Measurements from ENCODE around the gene DNMT3B.
"Not testable (repeated sequence)": the region's sequence is repeated elsewhere in the genome, so short reads cannot be mapped to it uniquely, and the experiment has no call there.

DNMT3B gene

DNA sequence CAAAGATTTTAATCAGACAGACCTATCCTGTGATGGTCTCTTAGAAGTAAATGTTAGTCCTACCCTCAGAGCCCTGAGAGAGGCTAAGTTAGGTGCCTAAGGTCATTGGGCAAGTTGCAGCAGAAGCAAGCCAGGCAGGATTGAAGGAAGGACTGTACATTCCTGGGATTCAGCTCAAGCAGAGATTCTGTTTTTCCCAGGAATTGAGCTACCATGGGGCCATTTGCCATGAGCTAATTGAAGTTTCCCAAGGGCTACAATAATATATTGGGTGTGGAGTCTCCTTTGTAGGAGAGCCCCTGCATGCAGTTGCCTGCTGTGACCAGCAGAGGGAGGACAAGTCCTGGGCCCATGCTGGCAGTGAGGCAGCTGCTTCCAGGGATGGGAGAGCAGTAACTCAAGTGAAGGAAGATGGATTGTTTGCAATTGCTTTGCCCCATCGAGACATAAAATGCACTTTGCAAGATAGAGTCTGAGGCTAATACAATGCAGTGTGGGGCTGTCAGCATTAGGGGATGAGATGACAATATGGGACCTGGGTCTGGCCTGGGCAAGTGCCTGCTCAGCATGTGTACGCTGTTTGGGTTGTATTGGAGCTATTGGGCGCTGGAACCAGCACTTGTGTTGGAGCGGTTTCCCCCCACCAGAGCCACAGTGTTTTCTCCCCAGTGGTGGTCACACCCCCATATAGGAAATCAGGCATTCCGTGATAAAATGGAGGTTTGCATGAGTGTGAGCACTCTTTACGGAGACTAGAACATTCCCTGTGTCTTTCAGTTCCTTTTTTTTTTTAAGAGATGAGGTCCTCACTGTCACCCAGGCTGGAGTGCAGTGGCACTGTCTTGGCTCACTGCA, 27.9 kb downstream of the DNMT3B start:
- DNase-seq (ENCODE audit: insufficient read length, low spot score) (peak; percentile 92), FAIRE-seq (peak; percentile 86)

DNA sequence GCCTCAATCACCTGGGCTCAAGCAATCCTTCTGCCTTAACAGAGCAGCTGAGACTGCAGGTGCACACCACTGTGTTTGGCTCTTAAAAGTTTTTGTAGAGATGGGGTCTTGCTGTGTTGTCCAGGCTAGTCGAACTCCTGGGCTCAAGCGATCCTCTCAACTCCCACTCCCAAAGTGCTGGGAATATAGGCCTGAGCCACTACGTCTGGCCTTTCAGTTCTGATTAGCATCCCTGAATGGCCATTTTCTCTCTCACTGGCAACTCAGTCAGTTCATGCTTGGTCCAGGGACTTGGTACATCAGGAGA, 28.5 kb downstream of the DNMT3B start:
- FAIRE-seq = no peak
- DNase-seq (ENCODE audit: insufficient read length, low spot score) = no peak

DNA sequence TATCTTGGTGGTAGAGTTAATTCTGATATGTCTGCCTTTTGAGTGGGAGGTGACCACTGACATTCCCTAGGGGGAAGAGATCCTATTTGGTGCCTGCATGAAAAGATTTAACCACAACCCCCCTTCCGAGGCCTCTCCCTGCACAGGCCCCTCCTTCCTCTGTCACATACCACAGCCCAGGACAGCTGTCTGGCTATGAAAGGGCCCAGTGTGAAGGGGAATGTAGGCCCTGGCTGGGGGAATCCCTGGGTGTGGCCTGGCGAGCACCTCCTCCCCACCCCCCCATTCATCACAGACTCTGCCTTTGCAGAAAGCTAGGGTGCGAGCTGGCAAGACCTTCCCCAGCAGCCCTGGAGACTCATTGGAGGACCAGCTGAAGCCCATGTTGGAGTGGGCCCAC, 30.1 kb downstream of the DNMT3B start:
- no peak for FAIRE-seq

DNA sequence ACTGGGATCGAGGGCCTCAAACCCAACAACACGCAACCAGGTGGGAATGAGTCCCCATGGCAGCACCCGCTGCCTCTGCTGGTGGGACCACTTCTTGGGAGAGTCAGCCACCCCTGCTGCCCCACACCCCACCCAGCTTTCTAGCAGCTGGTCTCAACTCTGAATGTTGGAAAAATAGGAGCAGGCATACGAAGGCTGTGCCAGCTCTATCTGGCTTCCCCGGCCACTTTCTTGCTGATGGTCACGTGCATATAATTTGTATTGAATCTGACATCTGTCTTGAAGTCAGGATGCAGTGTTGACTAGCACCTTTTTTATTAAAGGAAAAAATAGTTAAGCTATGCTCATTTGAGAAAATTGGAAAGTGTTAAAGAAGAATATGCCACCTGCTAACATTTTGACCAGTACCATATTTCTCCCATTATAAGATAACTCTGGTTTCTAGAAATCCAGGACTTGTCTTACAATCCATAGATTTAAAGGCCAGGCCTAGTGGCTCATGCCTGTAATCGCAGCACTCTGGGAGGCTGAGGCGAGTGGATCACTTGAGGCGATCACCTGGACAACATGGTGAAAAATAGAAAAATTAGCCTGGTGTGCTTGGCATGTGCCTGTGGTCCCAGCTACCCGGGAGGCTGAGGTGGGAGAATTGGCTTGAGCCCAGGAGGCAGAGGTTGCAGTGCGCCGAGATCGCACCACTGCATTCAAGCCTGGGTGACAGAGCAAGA, 30.7 kb downstream of the DNMT3B start:
- FAIRE-seq = no peak

More for the DNA sequence above, 30.1 kb downstream of the DNMT3B start:
- peak; percentile 44 for DNase-seq (ENCODE audit: insufficient read length, low spot score)

DNA sequence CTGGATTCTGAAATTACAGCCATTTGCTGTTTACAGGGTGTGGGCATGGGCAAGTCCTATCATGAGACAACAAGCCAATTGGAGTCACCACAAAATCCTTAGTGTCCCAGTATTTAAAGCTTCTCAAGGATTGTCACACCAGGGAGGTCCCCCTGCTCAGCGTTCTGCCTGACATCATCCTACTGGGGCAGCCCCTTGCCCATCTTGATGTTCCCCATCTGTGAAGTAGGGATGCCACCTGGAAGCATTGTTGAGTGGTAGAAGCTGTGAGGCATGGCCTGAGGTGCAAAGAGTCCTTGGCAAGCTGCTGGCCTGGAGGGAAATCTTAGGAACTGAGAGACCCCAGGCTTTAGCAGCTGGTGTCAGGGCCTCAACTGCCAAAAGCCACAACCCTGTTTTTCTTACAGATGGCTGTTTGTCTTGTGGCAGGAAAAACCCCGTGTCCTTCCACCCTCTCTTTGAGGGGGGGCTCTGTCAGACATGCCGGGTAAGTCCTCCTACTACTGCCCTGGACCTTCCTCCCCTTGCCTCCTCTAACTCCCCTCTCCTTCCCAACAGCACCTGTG, 34.3 kb downstream of the DNMT3B start:
- DNase-seq (ENCODE audit: insufficient read length, low spot score) (no peak), FAIRE-seq (no peak)

More for the DNA sequence above, 30.7 kb downstream of the DNMT3B start:
- DNase-seq (ENCODE audit: insufficient read length, low spot score) = no peak

DNA sequence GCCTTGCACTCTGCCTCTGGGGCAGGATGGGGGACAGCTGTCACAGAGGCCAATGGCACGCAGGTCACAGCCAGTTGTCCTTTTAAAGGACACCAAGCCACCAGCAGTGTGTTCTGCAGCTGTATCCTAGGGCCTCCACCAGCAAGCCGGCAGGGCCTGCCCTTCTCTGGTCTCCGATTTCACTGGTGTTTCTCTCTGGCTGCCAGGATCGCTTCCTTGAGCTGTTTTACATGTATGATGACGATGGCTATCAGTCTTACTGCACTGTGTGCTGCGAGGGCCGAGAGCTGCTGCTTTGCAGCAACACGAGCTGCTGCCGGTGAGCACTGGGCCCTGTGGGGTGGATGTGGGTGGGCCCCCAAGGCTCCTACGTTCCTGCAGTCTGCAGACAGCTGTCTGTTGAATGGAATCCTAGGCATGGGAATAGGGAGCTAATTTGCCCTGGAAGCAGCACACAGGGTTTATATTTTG, 34.8 kb downstream of the DNMT3B start:
- no peak for DNase-seq (ENCODE audit: insufficient read length, low spot score)
- no peak for FAIRE-seq

DNA sequence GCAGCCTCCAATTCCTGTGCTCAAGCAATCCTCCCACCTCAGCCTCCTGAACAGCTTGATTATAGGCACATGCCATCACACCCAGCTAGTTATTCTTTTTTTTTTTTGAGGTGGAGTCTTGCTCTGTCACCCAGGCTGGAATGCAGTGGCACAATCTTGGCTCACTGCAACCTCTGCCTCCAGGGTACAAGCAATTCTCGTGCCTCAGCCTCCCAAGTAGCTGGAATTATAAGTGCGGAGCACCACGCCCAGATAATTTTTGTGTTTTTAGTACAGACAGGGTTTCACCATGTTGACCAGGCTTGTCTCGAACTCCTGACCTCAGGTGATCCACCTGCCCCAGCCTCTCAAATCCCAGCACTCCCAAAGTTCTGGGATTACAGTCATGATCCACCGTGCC, 35.4 kb downstream of the DNMT3B start:
- FAIRE-seq; DNase-seq (ENCODE audit: insufficient read length, low spot score): not testable (repeated sequence)

DNA sequence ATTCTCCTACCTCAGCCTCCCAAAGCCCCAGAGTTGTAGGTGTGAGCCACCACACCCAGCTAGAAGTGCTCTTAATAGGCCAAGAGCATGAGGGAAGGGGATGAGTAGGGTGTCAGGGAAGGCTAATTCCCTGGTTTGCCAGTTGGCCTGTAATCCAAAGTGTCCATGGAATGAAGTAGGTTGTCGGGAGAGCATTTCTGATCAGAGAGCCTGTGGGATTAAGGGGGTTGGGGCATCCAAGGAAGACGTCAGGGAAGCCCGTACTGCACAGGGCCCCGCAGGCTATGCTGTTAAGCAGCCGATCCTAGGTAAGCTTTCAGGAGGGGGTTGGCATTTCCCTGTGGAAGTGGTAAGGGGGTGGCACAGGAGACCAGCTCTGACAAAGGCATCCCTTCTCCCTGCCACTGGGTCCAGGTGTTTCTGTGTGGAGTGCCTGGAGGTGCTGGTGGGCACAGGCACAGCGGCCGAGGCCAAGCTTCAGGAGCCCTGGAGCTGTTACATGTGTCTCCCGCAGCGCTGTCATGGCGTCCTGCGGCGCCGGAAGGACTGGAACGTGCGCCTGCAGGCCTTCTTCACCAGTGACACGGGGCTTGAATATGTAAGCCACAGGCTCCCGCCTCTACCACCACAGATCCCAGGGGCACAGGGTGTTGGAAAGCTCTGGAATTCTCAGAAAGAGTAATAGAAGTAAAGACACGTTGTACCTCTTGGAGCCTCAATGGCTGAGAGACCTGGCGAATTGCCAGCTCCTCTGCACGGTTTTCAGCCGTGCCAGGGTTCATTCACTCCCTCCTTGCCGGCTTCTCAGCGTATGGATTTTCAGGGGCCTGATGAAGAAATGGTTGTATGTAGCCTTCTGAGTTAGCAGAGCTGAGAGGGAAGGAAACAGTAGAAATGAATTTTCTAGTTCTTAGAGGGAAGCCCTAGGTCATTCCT, 36.1 kb downstream of the DNMT3B start:
- FAIRE-seq (no peak), DNase-seq (ENCODE audit: insufficient read length, low spot score) (no peak)

DNA sequence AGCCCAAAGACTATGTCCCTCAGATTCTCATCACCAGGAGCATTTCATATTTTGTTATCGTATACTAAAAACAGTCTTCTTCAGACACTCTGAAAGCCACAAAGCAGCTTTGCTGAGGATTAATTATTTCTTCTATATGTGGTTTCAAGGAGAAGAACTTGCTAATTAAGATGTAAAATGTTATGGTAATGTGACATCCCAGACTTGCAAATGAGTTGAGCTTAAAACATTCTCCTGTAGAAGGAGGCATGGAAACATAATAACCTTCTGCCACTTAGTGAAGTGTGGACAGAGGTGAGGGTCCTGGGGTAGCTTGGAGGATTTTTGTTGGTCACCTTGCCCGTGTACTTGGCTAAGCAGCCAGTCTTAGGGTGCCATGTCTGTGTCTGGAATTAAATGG, 40.9 kb downstream of the DNMT3B start:
- FAIRE-seq (no peak), DNase-seq (ENCODE audit: insufficient read length, low spot score) (no peak)

DNA sequence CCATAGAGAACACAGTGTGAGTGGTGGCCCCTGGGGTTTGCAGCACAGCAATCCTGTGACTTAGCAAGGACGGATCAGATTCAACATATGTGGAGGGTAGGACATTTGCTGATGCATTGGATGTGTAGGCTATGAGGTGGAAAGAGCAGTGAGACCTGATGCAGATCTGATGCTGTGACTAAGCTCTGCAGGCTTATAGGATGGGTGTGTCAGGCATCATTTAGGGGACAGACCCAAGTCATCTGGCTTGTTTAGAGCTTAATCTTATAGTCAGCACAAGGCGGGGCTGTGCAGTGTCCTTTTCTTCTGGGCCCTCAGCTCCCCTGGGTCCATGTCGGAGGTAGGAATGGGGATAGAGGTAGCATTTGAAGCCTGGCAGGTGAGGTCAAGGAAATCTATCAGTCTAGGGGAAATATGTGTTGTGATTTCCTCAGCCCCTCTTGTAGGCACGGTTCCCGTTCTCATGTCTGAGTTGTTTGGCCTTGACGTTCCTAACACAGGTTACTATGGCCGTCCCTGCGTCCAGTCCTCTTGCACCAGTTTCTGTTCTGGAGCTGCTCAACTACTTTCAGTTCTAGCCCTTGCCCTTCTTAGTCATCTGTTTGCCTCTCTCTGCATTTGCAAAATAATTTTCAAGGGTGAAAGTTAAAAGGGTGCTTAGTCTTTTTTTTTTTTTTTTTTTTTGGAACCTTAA, 42.0 kb downstream of the DNMT3B start:
- DNase-seq (ENCODE audit: insufficient read length, low spot score) (no peak), FAIRE-seq (peak; percentile 64)

DNA sequence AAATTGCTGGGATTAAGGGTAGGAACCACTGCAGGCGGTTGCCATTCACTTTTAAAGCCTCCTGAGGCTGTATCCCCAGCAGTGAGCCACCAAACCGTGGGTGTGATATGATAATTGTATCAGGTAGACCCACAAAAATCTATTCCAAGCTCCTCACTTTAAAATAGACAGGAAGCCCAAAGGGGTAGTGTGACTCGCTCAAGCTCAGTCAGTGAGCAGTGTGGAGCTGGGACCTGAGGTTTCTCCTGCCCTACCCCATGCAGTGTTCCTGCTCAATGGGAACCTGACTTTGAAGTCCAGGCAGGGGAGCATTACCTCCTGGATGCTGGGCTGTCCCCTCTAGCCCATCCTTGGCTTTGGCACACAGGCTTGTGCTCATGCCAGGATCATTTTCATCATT, 42.6 kb downstream of the DNMT3B start:
- FAIRE-seq = no peak
- no peak for DNase-seq (ENCODE audit: insufficient read length, low spot score)

DNA sequence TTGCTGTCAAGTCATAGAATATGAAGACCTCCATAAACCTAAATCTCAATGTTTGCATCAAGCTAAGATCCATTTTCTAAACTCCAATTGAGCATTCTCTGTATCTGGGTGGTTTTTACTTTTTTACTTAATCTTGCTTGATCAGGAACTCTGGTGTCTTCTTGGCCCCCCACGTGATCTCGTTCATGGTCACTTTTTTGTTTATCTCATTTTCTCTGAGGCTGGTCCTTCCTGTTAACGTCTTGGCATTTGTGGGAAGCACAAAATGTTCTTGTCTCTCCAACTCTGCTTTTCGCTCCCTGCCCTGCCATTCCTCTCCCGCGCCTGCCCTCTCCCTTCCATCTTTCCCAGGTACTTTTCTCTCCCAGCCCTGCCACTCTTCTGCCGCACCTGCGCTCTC, 43.5 kb downstream of the DNMT3B start:
- DNase-seq (ENCODE audit: insufficient read length, low spot score) (no peak), FAIRE-seq (no peak)

DNA sequence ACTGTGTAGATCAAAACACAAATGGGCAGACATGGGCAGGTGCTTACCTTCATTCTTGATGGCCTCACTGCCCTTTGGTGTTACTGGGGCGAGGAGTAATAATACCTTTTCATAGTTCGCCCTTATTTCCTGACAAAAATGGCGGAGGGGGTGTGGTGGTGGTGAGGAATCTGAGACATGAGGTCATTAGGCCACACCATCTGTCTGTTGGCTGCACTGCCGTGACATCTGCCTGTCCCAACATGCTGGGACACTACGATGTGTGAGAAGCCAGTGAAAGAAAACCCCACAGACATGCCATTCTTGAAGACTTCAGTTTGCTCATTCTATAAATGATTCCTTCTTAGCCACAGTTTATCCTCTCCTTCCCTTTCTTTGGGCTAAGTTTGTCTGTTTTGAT, 44.2 kb downstream of the DNMT3B start:
- DNase-seq (ENCODE audit: insufficient read length, low spot score) (no peak), FAIRE-seq (no peak)

DNA sequence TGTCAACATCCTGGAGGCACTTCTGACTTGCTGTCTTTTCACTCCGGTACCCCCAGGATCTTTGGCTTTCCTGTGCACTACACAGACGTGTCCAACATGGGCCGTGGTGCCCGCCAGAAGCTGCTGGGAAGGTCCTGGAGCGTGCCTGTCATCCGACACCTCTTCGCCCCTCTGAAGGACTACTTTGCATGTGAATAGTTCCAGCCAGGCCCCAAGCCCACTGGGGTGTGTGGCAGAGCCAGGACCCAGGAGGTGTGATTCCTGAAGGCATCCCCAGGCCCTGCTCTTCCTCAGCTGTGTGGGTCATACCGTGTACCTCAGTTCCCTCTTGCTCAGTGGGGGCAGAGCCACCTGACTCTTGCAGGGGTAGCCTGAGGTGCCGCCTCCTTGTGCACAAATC, 45.5 kb downstream of the DNMT3B start:
- no peak for DNase-seq (ENCODE audit: insufficient read length, low spot score)
- no peak for FAIRE-seq

DNA sequence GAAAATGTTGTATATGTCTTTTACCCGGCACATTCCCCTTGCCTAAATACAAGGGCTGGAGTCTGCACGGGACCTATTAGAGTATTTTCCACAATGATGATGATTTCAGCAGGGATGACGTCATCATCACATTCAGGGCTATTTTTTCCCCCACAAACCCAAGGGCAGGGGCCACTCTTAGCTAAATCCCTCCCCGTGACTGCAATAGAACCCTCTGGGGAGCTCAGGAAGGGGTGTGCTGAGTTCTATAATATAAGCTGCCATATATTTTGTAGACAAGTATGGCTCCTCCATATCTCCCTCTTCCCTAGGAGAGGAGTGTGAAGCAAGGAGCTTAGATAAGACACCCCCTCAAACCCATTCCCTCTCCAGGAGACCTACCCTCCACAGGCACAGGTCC, 46.3 kb downstream of the DNMT3B start:
- FAIRE-seq (no peak), DNase-seq (ENCODE audit: insufficient read length, low spot score) (no peak)

DNA sequence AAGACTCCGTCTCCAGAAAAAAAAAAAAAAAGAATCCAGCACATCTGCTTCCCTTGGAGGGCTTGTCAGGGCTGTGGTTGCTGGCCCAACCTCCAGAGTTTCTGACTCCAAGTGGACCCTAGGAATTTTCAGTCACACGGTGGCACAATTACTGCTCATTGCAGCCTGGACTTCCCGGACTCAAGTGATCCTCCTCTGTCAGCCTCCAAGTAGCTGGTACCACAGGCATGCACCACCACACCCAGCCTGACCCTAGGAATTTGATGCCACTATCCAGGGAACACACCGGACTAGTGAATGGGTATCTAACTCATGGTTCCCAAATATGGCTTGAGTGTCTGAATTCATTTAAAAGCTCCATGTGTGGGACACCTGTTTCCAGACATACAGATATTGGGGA, 47.7 kb downstream of the DNMT3B start:
- FAIRE-seq (no peak), DNase-seq (ENCODE audit: insufficient read length, low spot score) (no peak)

DNA sequence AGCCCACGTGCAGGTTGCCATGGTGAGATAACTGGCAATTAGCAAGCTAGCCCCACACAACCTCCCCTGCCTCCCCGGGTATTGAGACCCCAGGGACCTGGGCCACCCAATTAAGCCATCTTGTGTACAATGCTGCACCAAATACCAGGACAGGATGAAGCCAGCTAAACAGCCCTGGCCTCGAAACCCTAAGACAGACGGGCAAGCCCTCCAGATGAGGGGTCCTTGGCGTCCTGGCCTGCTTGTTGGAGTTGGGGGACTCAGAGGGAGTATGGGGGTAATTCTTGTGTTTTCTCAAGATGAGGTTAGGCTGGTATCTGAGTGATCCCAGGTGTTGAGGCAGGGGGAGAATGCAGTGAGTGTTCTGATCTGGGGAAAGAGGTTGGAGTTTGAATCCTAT, 48.8 kb downstream of the DNMT3B start:
- no peak for DNase-seq (ENCODE audit: insufficient read length, low spot score)
- FAIRE-seq = no peak

DNA sequence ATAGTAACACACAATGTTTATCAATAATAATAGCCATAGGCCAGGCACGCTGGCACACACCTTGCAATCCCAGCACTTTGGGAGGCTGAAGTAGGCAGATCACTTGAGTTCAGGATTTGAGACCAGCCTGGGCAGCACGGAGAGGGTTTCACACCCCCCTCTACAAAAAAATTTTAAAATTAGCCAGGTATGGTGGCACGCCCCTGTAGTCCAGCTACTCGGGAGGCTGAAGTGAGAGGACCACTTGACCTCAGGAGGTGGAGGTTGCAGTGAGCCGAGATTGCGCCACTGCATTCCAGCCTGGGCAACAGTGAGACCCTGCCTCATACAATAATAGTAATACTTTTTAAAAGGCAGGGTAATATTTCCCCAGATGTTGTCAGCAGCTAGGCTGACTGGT, 49.7 kb downstream of the DNMT3B start:
- DNase-seq (ENCODE audit: insufficient read length, low spot score) (no peak), FAIRE-seq (no peak)

DNA sequence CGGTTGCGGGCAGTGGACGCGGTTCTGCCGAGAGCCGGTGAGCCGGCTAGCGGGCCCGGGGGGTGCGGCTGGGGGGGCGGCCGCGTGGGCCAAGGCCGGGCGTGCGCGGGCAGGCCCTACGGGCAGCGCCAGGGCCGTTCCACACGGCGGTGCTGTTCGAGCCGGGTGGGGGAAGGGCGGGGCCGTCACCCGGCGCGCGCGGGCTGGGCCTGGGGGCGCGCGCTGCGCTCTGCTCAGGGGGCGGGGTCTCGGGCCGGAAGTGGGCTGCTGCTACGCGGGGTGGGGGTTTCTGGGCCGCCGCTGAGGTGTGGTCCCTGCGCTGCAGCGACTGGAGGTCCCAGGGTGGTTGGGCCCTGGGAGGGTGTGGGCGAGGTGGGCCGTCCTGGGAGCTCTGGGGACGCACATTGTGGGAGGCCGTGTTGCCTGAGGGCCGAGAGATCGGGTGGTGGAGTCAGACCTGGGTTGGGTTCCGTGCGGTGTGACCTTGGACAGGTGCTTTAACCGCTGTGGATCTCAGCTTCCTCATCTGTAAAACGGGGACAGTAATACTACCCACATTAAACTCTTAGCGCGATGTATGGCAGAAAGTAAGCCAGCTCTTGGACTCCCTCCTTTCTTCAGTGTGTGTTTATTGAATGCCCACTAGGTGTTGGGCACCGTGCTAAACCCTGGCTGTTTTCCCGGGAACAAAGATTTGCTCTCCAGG, 58.0 kb downstream of the DNMT3B start:
- DNase-seq (ENCODE audit: insufficient read length, low spot score) = peak; percentile 68
- no peak for FAIRE-seq
